Measurements from ENCODE around the gene ESR1. TPM values are rescaled to one million over a fixed set of nuclear protein-coding genes. Genes with fewer than 3 reads are reported as not detected.
"Not testable (repeated sequence)": the region's sequence is repeated elsewhere in the genome, so short reads cannot be mapped to it uniquely, and the experiment has no call there.

ESR1 gene
- total and polyA plus RNA-seq, 2 experiments from 2014 or later = 0.09 TPM; not detected in 1

DNA sequence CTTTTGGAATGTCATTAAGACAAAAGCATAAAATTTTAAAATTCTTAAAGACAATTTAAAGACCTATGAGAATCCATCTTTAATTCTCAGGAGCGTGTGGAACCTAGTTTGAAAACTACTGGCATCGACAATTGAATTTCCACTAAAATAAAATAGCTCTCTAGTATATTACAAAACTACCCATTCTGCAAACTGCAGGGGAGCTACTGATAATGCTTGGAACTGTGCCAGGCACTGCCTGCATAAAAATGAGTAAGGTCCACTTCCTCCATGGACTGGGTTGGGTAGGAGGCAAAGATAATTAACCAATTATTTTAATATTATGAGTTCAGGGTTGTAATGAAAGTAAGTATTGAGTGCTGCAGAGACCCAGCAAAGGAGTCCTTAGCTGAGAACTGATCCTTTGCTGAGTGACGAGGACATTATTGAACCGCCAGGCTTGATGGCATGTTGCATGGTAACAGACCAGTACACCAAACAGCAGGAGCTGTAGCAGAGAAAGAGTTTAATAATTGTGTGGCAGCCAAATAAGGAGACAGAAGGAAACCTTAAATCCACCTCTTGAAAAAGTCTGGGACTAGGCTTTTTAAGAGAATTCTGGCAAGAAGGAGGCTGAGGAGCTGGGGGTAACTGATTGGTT, 261.3 kb downstream of the ESR1 start:
- Histone ChIP-seq H2AFZ (no peak overlapping the region), H3K27ac (no peak overlapping the region), H3K36me3 (ENCODE audit: low read depth) (no peaks in the 10 kb centered on the region), H3K4me1 (ENCODE audit: insufficient read depth) (no peaks in the 10 kb centered on the region), H3K9me2 (ENCODE audit: insufficient read depth) (no peaks in the 10 kb centered on the region), H3K4me3 (no peak overlapping the region), H3K9ac (no peak overlapping the region), H3F3A (ENCODE audit: insufficient read depth) (no peaks in the 10 kb centered on the region), H4K20me1 (ENCODE audit: insufficient read depth) (no peaks in the 10 kb centered on the region), H3K79me2 (ENCODE audit: insufficient read depth) (no peaks in the 10 kb centered on the region), H3K4me2 (ENCODE audit: unreplicated experiment) (no peak overlapping the region), H3K27me3 (replicated peaks; ENCODE audit: insufficient read depth) (no peaks in the 10 kb centered on the region), H3K9me3 (ENCODE audit: low read depth) (no peaks in the 10 kb centered on the region)
- TF ChIP-seq EZH2phosphoT487 (IDR thresholded peaks at IDR 0.05; ENCODE audit: insufficient read depth, low read depth) (no peak), EZH2 (IDR thresholded peaks at IDR 0.05; ENCODE audit: insufficient read depth, poor library complexity, severe bottlenecking) (no peak)
- DNase-seq = no peak
- WGBS, 2 experiments (ENCODE audit: low coverage in 1 of 2, low lambda C conversion rate in 2 of 2, missing lambda C conversion rate in 2 of 2) = 93 to 98% methylated on average over 4 of the region's 4 CpGs
- in situ Hi-C loops (cut with MboI) = no loop called here

DNA sequence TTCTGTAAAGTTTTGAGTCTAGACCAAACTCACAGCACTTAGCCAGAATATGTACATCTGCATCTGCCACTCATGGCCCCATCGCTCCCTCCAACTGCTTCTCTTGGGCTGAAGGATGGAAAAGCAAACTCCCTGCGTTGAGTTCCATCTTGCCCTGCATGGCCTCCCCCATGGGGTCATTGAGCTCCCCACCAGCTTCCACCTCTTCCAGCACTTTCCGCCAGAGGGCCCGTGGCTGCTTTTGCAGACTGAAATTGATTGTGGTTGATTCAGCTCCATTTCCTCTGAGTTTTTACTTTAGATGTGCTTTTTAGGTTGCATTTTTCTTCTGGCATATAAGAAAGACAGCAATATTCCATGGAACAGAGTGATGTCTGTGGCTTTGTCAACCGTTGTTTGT, 263.1 kb downstream of the ESR1 start:
- H3K4me3 ChIP-seq = no peak overlapping the region
- no peaks in the 10 kb centered on the region for H3F3A ChIP-seq (ENCODE audit: insufficient read depth)
- 80 to 89% methylated on average over 5 of the region's 5 CpGs for WGBS, 2 experiments (ENCODE audit: low coverage in 1 of 2, low lambda C conversion rate in 2 of 2, missing lambda C conversion rate in 2 of 2)
- H3K36me3 ChIP-seq (ENCODE audit: low read depth) = no peaks in the 10 kb centered on the region
- no peaks in the 10 kb centered on the region for H3K4me1 ChIP-seq (ENCODE audit: insufficient read depth)
- DNase-seq = no peak
- no peaks in the 10 kb centered on the region for H3K9me2 ChIP-seq (ENCODE audit: insufficient read depth)
- H3K79me2 ChIP-seq (ENCODE audit: insufficient read depth) = no peaks in the 10 kb centered on the region
- H3K4me2 ChIP-seq (ENCODE audit: unreplicated experiment) = no peak overlapping the region
- no peaks in the 10 kb centered on the region for H4K20me1 ChIP-seq (ENCODE audit: insufficient read depth)
- in situ Hi-C loops (cut with MboI) = no loop called here
- no peak overlapping the region for H2AFZ ChIP-seq
- no peaks in the 10 kb centered on the region for H3K27me3 ChIP-seq (replicated peaks; ENCODE audit: insufficient read depth)
- no peak overlapping the region for H3K27ac ChIP-seq
- H3K9me3 ChIP-seq (ENCODE audit: low read depth) = no peaks in the 10 kb centered on the region
- no peak for TF ChIP-seq EZH2phosphoT487 (IDR thresholded peaks at IDR 0.05; ENCODE audit: insufficient read depth, low read depth)
- no peak for TF ChIP-seq EZH2 (IDR thresholded peaks at IDR 0.05; ENCODE audit: insufficient read depth, poor library complexity, severe bottlenecking)
- no peak overlapping the region for H3K9ac ChIP-seq

DNA sequence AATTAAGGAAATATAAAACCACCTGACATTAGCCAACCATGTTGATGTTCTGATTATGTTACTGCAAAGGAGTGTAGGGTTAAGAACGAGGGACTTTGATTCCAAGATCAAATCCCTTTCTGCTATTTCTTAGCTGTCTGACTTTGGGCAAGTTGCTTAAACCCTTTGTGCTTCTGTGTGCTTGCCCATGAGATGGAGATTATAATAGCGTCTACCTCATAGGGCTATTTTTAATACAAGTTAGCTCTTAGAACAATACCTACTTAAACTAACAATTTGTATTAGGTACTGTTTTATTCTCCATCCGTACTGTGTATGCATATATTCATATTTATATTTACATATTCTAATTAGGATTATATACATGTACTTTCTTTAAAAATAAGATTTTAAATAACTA, 263.8 kb downstream of the ESR1 start:
- WGBS, 2 experiments (ENCODE audit: low coverage in 1 of 2, low lambda C conversion rate in 2 of 2, missing lambda C conversion rate in 2 of 2) = 79 to 85% methylated on average over 3 of the region's 3 CpGs
- no peak for DNase-seq
- H3K9ac ChIP-seq = no peak overlapping the region

DNA sequence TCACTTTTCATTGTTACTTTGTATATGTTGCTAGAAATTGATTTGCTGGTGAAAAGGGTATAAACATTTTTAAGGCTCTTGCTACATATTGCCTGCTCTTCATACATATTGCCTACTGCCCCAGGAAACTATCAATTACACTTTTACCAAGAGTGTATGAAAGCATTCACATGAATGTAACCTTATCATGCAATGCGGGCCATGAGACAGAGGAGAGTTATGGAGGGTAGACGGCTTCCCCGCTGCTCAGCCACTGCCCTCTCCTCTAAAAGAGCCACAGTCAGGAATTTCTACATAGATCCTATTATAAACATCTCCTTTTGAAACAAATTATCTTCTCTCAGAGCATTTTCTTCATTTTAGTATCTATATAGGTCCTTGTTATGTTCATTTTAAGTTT, 264.4 kb downstream of the ESR1 start:
- Histone ChIP-seq H3F3A (ENCODE audit: insufficient read depth) (no peaks in the 10 kb centered on the region), H3K27ac (no peak overlapping the region), H3K4me1 (ENCODE audit: insufficient read depth) (no peaks in the 10 kb centered on the region), H3K36me3 (ENCODE audit: low read depth) (no peaks in the 10 kb centered on the region), H3K27me3 (replicated peaks; ENCODE audit: insufficient read depth) (no peaks in the 10 kb centered on the region), H2AFZ (no peak overlapping the region), H4K20me1 (ENCODE audit: insufficient read depth) (no peaks in the 10 kb centered on the region), H3K9ac (no peak overlapping the region), H3K4me3 (no peak overlapping the region), H3K9me2 (ENCODE audit: insufficient read depth) (no peaks in the 10 kb centered on the region), H3K4me2 (ENCODE audit: unreplicated experiment) (no peak overlapping the region), H3K9me3 (ENCODE audit: low read depth) (no peaks in the 10 kb centered on the region), H3K79me2 (ENCODE audit: insufficient read depth) (no peaks in the 10 kb centered on the region)
- WGBS, 2 experiments (ENCODE audit: low coverage in 1 of 2, low lambda C conversion rate in 2 of 2, missing lambda C conversion rate in 2 of 2) = 84 to 91% methylated on average over 3 of the region's 3 CpGs
- in situ Hi-C loops (cut with MboI) = no loop called here
- no peak for TF ChIP-seq EZH2phosphoT487 (IDR thresholded peaks at IDR 0.05; ENCODE audit: insufficient read depth, low read depth)
- no peak for TF ChIP-seq EZH2 (IDR thresholded peaks at IDR 0.05; ENCODE audit: insufficient read depth, poor library complexity, severe bottlenecking)
- DNase-seq = no peak

More for the DNA sequence above, 263.8 kb downstream of the ESR1 start:
- Histone ChIP-seq H3K4me1 (ENCODE audit: insufficient read depth) (no peaks in the 10 kb centered on the region), H3K27me3 (replicated peaks; ENCODE audit: insufficient read depth) (no peaks in the 10 kb centered on the region), H3K4me3 (no peak overlapping the region), H3F3A (ENCODE audit: insufficient read depth) (no peaks in the 10 kb centered on the region), H3K9me2 (ENCODE audit: insufficient read depth) (no peaks in the 10 kb centered on the region), H3K9me3 (ENCODE audit: low read depth) (no peaks in the 10 kb centered on the region), H4K20me1 (ENCODE audit: insufficient read depth) (no peaks in the 10 kb centered on the region), H3K27ac (no peak overlapping the region), H3K4me2 (ENCODE audit: unreplicated experiment) (no peak overlapping the region), H2AFZ (no peak overlapping the region), H3K36me3 (ENCODE audit: low read depth) (no peaks in the 10 kb centered on the region), H3K79me2 (ENCODE audit: insufficient read depth) (no peaks in the 10 kb centered on the region)
- TF ChIP-seq EZH2 (IDR thresholded peaks at IDR 0.05; ENCODE audit: insufficient read depth, poor library complexity, severe bottlenecking) = no peak
- no peak for TF ChIP-seq EZH2phosphoT487 (IDR thresholded peaks at IDR 0.05; ENCODE audit: insufficient read depth, low read depth)
- in situ Hi-C loops (cut with MboI) = no loop called here

DNA sequence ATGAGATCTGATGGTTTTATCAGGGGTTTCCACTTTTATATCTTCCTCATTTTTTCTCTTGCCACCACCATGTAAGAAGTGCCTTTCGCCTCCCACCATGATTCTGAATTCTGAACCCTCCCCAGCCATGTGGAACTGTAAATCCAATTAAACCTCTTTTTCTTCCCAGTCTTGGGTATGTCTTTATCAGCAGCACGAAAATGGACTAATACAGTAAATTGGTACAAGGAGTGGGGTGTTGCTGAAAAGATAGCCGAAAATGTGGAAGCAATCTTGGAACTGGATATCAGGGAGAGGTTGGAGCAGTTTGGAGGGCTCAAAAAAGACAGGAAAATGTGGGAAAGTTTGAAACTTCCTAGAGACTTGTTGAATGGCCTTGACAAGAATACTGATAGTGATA, 268.8 kb downstream of the ESR1 start:
- H4K20me1 ChIP-seq (ENCODE audit: insufficient read depth); H3K79me2 ChIP-seq (ENCODE audit: insufficient read depth); H2AFZ ChIP-seq; H3K9ac ChIP-seq; H3K9me3 ChIP-seq (ENCODE audit: low read depth); H3K36me3 ChIP-seq (ENCODE audit: low read depth); H3K27ac ChIP-seq; H3K4me1 ChIP-seq (ENCODE audit: insufficient read depth); DNase-seq; in situ Hi-C loops (cut with MboI); H3F3A ChIP-seq (ENCODE audit: insufficient read depth); H3K27me3 ChIP-seq (replicated peaks; ENCODE audit: insufficient read depth); H3K4me2 ChIP-seq (ENCODE audit: unreplicated experiment); H3K4me3 ChIP-seq; H3K9me2 ChIP-seq (ENCODE audit: insufficient read depth): not testable (repeated sequence)
- 43 to 46% methylated on average over 3 of the region's 3 CpGs for WGBS, 2 experiments (ENCODE audit: low coverage in 1 of 2, low lambda C conversion rate in 2 of 2, missing lambda C conversion rate in 2 of 2)
